ENCODE data around the gene CDK2.

- TF ChIP-seq GATA2 (IDR thresholded peaks at IDR 0.05; ENCODE audit: low read depth, low read length) (no peak), GATA3 (IDR thresholded peaks at IDR 0.05; ENCODE audit: low read depth, low read length) (no peak)
Observed at GRCh38 chr12:55972456-55972855, 5.8 kb downstream of the CDK2 start.
